Smooth muscle cell (in vitro differentiated cells): ENCODE data around the gene FAM124B. TPM values are rescaled to one million over a fixed set of nuclear protein-coding genes. Genes with fewer than 3 reads are reported as not detected.

Experiments used
- DNase-seq: peaks from one replicate; lab custom pipeline; 2025; ENCODE audit not compliant: unreplicated experiment; lab: John Stamatoyannopoulos, UW
- H2AFZ ChIP-seq: fragments of 200-600 bp; sonication (generic); 2 replicates; pipeline ENCODE4 v1.6.0; 2016; ENCODE audit warnings: antibody characterized with exemption, low read depth, mild to moderate bottlenecking
- H3F3A ChIP-seq: fragments of 200-600 bp; sonication (generic); 2 replicates; pipeline ENCODE4 v1.6.0; 2017; ENCODE audit warnings: antibody characterized with exemption, low read depth
- H3K27ac ChIP-seq: fragments of 200-600 bp; sonication (generic); 2 replicates; pipeline ENCODE4 v1.5.1; 2016; ENCODE audit warnings: low read depth, mild to moderate bottlenecking
- H3K27me3 ChIP-seq: fragments of 200-600 bp; sonication (generic); 2 replicates; pipeline ENCODE4 v1.6.1; 2016; ENCODE audit warnings: low read depth, mild to moderate bottlenecking
- H3K36me3 ChIP-seq: fragments of 200-600 bp; sonication (generic); 2 replicates; pipeline ENCODE4 v1.5.1; 2016; ENCODE audit warnings: low read depth
- H3K4me1 ChIP-seq: fragments of 200-600 bp; sonication (generic); 2 replicates; pipeline ENCODE4 v1.5.1; 2016; ENCODE audit warnings: low read depth
- H3K4me2 ChIP-seq: fragments of 200-600 bp; sonication (generic); 2 replicates; pipeline ENCODE4 v1.6.0; 2016; ENCODE audit warnings: mild to moderate bottlenecking
- H3K4me3 ChIP-seq: fragments of 200-600 bp; sonication (generic); 2 replicates; pipeline ENCODE4 v1.5.1; 2016; ENCODE audit warnings: mild to moderate bottlenecking
- H3K79me2 ChIP-seq: fragments of 200-600 bp; sonication (generic); 2 replicates; pipeline ENCODE4 v1.6.0; 2016; ENCODE audit warnings: low read depth, mild to moderate bottlenecking
- H3K9ac ChIP-seq: fragments of 200-600 bp; sonication (generic); 2 replicates; pipeline ENCODE4 v1.6.0; 2016; ENCODE audit warnings: low read depth
- H3K9me3 ChIP-seq: fragments of 200-600 bp; sonication (generic); replicated peaks from 2 replicates; pipeline ENCODE4 v1.5.1; 2016; ENCODE audit warnings: low read depth
- H4K20me1 ChIP-seq: fragments of 200-600 bp; sonication (generic); 2 replicates; pipeline ENCODE4 v1.6.0; 2016; ENCODE audit warnings: low read depth
- WGBS: methylation state at CpG from one replicate; pipeline ENCODE4 v1.1.7; 2016; ENCODE audit warnings: low lambda C conversion rate; 5-methylcytosine and 5-hydroxymethylcytosine counted together
- polyA plus RNA-seq: library from polyadenylated mRNA; unstranded; fragments of >200 nt; fragmentation: Nextera tagmentation; extraction: Ambion mirVana; gene quantifications from 2 replicates; pipeline ENCODE4 v1.2.1, GENCODE V29; 2016
- total RNA-seq: library from RNA; depleted of rRNA; stranded (reverse); fragments of >200 nt; gene quantifications from 2 replicates; pipeline ENCODE4 v1.2.3, GENCODE V29; 2014
- TF ChIP-seq, protein P1 (sequence below): fragments of 200-600 bp; sonication (generic); IDR thresholded peaks from 2 replicates; pipeline ENCODE4 v1.5.1; 2017; ENCODE audit warnings: borderline replicate concordance, mild to moderate bottlenecking, antibody characterized with exemption; ENCODE audit not compliant: insufficient read depth, poor library complexity, severe bottlenecking

The FAM124B gene
- total and polyA plus RNA-seq, 2 experiments from 2014 or later = 1.2 TPM; not detected in 1

DNA sequence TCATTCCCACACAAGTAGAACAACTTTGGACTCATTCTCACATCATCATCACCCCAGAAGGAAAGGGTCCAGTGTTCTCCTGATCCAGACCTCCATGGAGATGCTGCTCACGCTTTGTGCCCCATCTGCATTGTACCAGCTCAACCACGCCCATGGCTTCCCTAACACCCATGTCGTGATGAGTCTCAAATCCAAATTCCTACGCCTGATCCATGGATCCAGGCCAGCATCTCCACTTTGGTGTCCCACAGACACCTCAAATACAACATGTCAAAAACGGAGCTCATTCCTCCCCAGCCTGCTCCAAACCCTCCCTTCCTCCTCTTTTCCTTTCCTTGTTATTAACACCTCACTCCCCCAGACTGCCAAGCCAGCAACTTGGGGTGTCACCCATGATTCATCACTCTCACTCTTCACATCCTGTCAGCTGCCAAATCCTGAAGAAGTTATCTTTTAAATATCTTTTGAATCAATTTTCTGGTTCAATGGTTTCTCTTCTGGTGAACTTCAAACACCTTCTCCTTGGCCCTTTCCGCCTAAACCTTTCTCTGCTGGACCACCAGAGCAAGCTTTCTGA is 30.2 kb upstream of the FAM124B start:
- H2AFZ ChIP-seq = no peak overlapping the region
- TF ChIP-seq, protein P1, sequence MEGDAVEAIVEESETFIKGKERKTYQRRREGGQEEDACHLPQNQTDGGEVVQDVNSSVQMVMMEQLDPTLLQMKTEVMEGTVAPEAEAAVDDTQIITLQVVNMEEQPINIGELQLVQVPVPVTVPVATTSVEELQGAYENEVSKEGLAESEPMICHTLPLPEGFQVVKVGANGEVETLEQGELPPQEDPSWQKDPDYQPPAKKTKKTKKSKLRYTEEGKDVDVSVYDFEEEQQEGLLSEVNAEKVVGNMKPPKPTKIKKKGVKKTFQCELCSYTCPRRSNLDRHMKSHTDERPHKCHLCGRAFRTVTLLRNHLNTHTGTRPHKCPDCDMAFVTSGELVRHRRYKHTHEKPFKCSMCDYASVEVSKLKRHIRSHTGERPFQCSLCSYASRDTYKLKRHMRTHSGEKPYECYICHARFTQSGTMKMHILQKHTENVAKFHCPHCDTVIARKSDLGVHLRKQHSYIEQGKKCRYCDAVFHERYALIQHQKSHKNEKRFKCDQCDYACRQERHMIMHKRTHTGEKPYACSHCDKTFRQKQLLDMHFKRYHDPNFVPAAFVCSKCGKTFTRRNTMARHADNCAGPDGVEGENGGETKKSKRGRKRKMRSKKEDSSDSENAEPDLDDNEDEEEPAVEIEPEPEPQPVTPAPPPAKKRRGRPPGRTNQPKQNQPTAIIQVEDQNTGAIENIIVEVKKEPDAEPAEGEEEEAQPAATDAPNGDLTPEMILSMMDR = no peak
- H3K4me3 ChIP-seq = no peak overlapping the region
- no peaks in the 10 kb centered on the region for H3K27me3 ChIP-seq
- no peak for DNase-seq
- no peaks in the 10 kb centered on the region for H3K36me3 ChIP-seq
- no peaks in the 10 kb centered on the region for H3K9me3 ChIP-seq
- no peaks in the 10 kb centered on the region for H3K79me2 ChIP-seq
- H4K20me1 ChIP-seq = no peaks in the 10 kb centered on the region
- H3K4me2 ChIP-seq = no peak overlapping the region
- no peaks in the 10 kb centered on the region for H3F3A ChIP-seq
- H3K9ac ChIP-seq = no peak overlapping the region
- H3K27ac ChIP-seq = no peak overlapping the region
- WGBS = 89% methylated on average over 6 of the region's 6 CpGs
- no peaks in the 10 kb centered on the region for H3K4me1 ChIP-seq

DNA sequence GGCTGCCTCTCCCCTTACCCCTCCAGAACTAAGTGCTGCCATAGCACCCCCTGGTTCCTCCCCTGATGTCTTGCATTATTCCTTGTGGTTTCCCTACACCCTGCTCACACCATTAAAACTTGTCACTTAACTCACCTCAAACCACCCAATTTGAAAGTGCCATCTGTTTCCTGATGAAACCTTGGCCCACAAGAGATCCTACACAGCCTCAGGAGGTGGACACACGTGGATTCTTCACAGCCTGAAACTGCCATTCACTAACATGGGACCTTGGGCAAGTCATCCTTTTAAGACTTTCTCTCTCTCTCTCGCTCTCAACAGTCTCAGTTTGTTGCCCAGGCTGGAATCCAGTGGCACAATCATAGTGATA is 27.5 kb upstream of the FAM124B start:
- Histone ChIP-seq H3K27ac (no peak overlapping the region), H3K4me3 (no peak overlapping the region), H4K20me1 (no peaks in the 10 kb centered on the region), H3F3A (no peaks in the 10 kb centered on the region), H2AFZ (no peak overlapping the region), H3K36me3 (no peaks in the 10 kb centered on the region), H3K9ac (no peak overlapping the region), H3K79me2 (no peaks in the 10 kb centered on the region), H3K4me1 (no peaks in the 10 kb centered on the region), H3K4me2 (no peak overlapping the region), H3K9me3 (no peaks in the 10 kb centered on the region), H3K27me3 (no peaks in the 10 kb centered on the region)
- TF ChIP-seq, protein P1 = no peak
- no peak for DNase-seq
- WGBS = 58% methylated on average over 2 of the region's 2 CpGs

DNA sequence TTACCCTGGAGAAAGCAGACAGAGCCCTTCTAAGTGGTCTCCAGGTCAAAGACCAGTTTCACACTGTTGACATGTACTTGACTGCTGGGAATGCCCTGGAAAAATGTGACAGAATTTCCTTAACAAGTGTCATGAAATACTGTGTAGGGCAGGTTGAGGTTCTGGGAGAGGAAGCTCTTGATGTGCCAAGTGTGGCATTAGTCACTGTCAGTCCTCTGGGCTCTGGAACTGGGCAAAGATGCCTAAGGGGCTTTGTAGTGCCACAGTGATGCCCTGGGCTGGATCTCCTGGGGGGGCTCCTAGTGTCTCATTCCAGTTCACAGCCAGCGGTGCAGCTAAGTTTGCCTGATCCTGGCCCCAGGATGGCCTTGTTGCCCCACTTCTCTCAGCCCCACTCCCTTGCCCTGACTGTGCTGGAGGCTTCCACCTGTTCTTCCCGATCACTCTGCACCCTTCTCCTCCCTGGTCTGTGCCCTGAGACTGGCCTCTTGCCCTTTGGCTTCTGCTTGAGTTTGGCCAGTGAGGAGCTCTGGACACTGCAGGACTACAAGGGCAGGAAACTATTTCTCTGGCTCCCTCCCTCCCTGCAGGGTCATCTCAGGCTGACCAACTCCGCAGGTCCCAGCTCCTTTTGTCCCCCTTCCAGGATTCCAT is 27.0 kb upstream of the FAM124B start:
- no peak overlapping the region for H2AFZ ChIP-seq
- no peaks in the 10 kb centered on the region for H3F3A ChIP-seq
- no peaks in the 10 kb centered on the region for H3K27me3 ChIP-seq
- no peak overlapping the region for H3K9ac ChIP-seq
- H3K4me1 ChIP-seq = no peaks in the 10 kb centered on the region
- no peaks in the 10 kb centered on the region for H4K20me1 ChIP-seq
- H3K4me3 ChIP-seq = no peak overlapping the region
- no peak for DNase-seq
- WGBS = 100% methylated on average over 3 of the region's 3 CpGs
- H3K9me3 ChIP-seq = no peaks in the 10 kb centered on the region
- no peak overlapping the region for H3K4me2 ChIP-seq
- no peaks in the 10 kb centered on the region for H3K79me2 ChIP-seq
- no peak overlapping the region for H3K27ac ChIP-seq
- TF ChIP-seq, protein P1 = no peak
- H3K36me3 ChIP-seq = no peaks in the 10 kb centered on the region

DNA sequence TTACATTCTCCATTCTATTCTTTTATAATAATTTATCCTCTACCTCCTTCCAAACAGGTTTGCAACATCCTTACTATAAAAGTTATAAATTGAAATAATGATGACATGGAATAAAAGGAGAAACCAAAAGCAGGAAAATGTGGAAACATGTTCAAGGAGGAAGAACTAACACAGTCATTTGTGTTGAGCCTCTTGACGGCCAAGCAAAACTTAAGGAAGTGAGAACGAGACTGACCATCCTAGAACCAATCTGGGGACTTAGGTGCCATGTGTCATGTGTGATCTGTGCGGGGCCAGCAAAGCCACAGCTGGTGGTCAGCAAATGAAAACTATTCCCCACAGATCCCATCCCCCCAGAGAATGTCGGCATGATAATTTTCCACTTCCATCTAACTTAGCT is 25.6 kb upstream of the FAM124B start:
- H2AFZ ChIP-seq = no peak overlapping the region
- no peak overlapping the region for H3K27ac ChIP-seq
- H3K4me3 ChIP-seq = no peak overlapping the region
- no peak overlapping the region for H3K4me2 ChIP-seq
- H4K20me1 ChIP-seq = no peaks in the 10 kb centered on the region
- no peaks in the 10 kb centered on the region for H3F3A ChIP-seq
- no peaks in the 10 kb centered on the region for H3K4me1 ChIP-seq
- no peaks in the 10 kb centered on the region for H3K79me2 ChIP-seq
- H3K9ac ChIP-seq = no peak overlapping the region
- no peaks in the 10 kb centered on the region for H3K36me3 ChIP-seq
- TF ChIP-seq, protein P1 = no peak
- no peak for DNase-seq
- 82% methylated on average over 4 of the region's 4 CpGs for WGBS
- no peaks in the 10 kb centered on the region for H3K9me3 ChIP-seq
- no peaks in the 10 kb centered on the region for H3K27me3 ChIP-seq
